HL-60 (cell line): ENCODE measurements around the gene KCNMA1.
"Not testable (repeated sequence)": the region's sequence is repeated elsewhere in the genome, so short reads cannot be mapped to it uniquely, and the experiment has no call there.

Experiments used
- DNase-seq, 2 experiments: peaks; one replicate each; pipeline ENCODE4 v3.0.0-alpha.2; 2010 to 2020; ENCODE audit warnings: low read depth in 1 of 2, low spot score in 1 of 2
- H3K27ac ChIP-seq: fragments of 250-450 bp; sonication (Bioruptor Pico); replicated peaks from 2 replicates; pipeline ENCODE4 v1.5.1; 2020; ENCODE audit warnings: mild to moderate bottlenecking, moderate library complexity
- H3K27me3 ChIP-seq: fragments of 250-450 bp; sonication (Bioruptor Pico); 2 replicates; pipeline ENCODE4 v1.5.1; 2021; ENCODE audit warnings: mild to moderate bottlenecking, moderate library complexity; ENCODE audit not compliant: insufficient read depth, poor library complexity, severe bottlenecking
- H3K4me3 ChIP-seq: replicated peaks from 2 replicates; pipeline ENCODE4 v1.5.1; 2011; ENCODE audit warnings: mild to moderate bottlenecking, control low read depth, low read length; ENCODE audit not compliant: insufficient read depth
- CTCF ChIP-seq: IDR thresholded peaks from one replicate; pipeline ENCODE4 v1.5.1; 2011; ENCODE audit warnings: low read length, control low read depth, inconsistent platforms; ENCODE audit not compliant: insufficient read depth
- GABPA ChIP-seq: IDR thresholded peaks from 2 replicates; pipeline ENCODE4 v1.6.1; 2012; ENCODE audit warnings: low read depth
- POLR2AphosphoS5 ChIP-seq: IDR thresholded peaks from 2 replicates; pipeline ENCODE4 v1.6.1; 2012; ENCODE audit warnings: low read depth
- SPI1 ChIP-seq: IDR thresholded peaks from 2 replicates; pipeline ENCODE4 v1.6.1; 2012; ENCODE audit warnings: low read depth, mild to moderate bottlenecking, borderline replicate concordance
- TF ChIP-seq, protein P1 (sequence below): IDR thresholded peaks from 2 replicates; pipeline ENCODE4 v1.6.1; 2012; ENCODE audit warnings: low read depth; ENCODE audit not compliant: insufficient replicate concordance

Gene KCNMA1

GRCh38 chr10:77590344-77591237 lies 47.0 kb downstream of the KCNMA1 start:
- Histone ChIP-seq H3K27ac (no peak overlapping the region), H3K27me3 (peaks cover 2% of the 10 kb centered on the region), H3K4me3 (no peak overlapping the region)
- no peak for TF ChIP-seq SPI1
- TF ChIP-seq, protein P1, sequence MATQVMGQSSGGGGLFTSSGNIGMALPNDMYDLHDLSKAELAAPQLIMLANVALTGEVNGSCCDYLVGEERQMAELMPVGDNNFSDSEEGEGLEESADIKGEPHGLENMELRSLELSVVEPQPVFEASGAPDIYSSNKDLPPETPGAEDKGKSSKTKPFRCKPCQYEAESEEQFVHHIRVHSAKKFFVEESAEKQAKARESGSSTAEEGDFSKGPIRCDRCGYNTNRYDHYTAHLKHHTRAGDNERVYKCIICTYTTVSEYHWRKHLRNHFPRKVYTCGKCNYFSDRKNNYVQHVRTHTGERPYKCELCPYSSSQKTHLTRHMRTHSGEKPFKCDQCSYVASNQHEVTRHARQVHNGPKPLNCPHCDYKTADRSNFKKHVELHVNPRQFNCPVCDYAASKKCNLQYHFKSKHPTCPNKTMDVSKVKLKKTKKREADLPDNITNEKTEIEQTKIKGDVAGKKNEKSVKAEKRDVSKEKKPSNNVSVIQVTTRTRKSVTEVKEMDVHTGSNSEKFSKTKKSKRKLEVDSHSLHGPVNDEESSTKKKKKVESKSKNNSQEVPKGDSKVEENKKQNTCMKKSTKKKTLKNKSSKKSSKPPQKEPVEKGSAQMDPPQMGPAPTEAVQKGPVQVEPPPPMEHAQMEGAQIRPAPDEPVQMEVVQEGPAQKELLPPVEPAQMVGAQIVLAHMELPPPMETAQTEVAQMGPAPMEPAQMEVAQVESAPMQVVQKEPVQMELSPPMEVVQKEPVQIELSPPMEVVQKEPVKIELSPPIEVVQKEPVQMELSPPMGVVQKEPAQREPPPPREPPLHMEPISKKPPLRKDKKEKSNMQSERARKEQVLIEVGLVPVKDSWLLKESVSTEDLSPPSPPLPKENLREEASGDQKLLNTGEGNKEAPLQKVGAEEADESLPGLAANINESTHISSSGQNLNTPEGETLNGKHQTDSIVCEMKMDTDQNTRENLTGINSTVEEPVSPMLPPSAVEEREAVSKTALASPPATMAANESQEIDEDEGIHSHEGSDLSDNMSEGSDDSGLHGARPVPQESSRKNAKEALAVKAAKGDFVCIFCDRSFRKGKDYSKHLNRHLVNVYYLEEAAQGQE, result no peak
- no peak for TF ChIP-seq CTCF
- no peak for TF ChIP-seq GABPA
- TF ChIP-seq POLR2AphosphoS5, result no peak
- DNase-seq, result no peak

GRCh38 chr10:77589703-77590102 lies 47.9 kb downstream of the KCNMA1 start:
- not testable (repeated sequence) for H3K4me3 ChIP-seq, H3K27me3 ChIP-seq, DNase-seq, H3K27ac ChIP-seq

- H3K27ac ChIP-seq, result no peak overlapping the region
- no peak for DNase-seq
- TF ChIP-seq POLR2AphosphoS5, result no peak
- TF ChIP-seq GABPA, result no peak
- TF ChIP-seq, protein P1, result no peak
- no peak for TF ChIP-seq SPI1
- TF ChIP-seq CTCF, result no peak
- H3K27me3 ChIP-seq, result peaks cover 2% of the 10 kb centered on the region
- H3K4me3 ChIP-seq, result no peak overlapping the region
These were observed 48.7 kb downstream of the KCNMA1 start for GRCh38 chr10:77588886-77589285.

- Histone ChIP-seq H3K4me3 (no peak overlapping the region), H3K27me3 (no peaks in the 10 kb centered on the region), H3K27ac (no peak overlapping the region)
- no peak for TF ChIP-seq SPI1
- no peak for TF ChIP-seq GABPA
- TF ChIP-seq POLR2AphosphoS5, result no peak
- TF ChIP-seq CTCF, result no peak
- TF ChIP-seq, protein P1, result no peak
- DNase-seq, result no peak
These were observed 50.2 kb downstream of the KCNMA1 start for GRCh38 chr10:77587416-77587790.
